Neural progenitor cell (in vitro differentiated cells): ENCODE data around the gene CALHM1. TPM values are rescaled to one million over a fixed set of nuclear protein-coding genes. Genes with fewer than 3 reads are reported as not detected.
A peak's percentile ranks its signal among the peaks of the same experiment; 100 is the strongest.
"Not testable (repeated sequence)": the region's sequence is repeated elsewhere in the genome, so short reads cannot be mapped to it uniquely, and the experiment has no call there.

Source experiments
- DNase-seq: peaks from one replicate; pipeline ENCODE4 v3.0.0-alpha.2; 2016; ENCODE audit warnings: low spot score
- H2AFZ ChIP-seq: fragments of 200-600 bp; sonication (generic); replicated peaks from 2 replicates; pipeline ENCODE4 v1.6.1; 2016; ENCODE audit warnings: antibody characterized with exemption
- H3F3A ChIP-seq: fragments of 200-600 bp; sonication (generic); 2 replicates; pipeline ENCODE4 v1.6.1; 2016; ENCODE audit warnings: antibody characterized with exemption, low read depth
- H3K27ac ChIP-seq: fragments of 200-600 bp; sonication (generic); 2 replicates; pipeline ENCODE4 v1.5.1; 2016; ENCODE audit warnings: mild to moderate bottlenecking
- H3K27me3 ChIP-seq: fragments of 200-600 bp; sonication (generic); 2 replicates; pipeline ENCODE4 v1.6.1; 2016; ENCODE audit warnings: mild to moderate bottlenecking, moderate library complexity
- H3K36me3 ChIP-seq: fragments of 200-600 bp; sonication (generic); 2 replicates; pipeline ENCODE4 v1.5.1; 2016
- H3K4me1 ChIP-seq: fragments of 200-600 bp; sonication (generic); 2 replicates; pipeline ENCODE4 v1.6.1; 2016; ENCODE audit warnings: mixed run types
- H3K4me2 ChIP-seq: fragments of 200-600 bp; sonication (generic); 2 replicates; pipeline ENCODE4 v1.6.1; 2016
- H3K4me3 ChIP-seq: fragments of 200-600 bp; sonication (generic); 2 replicates; pipeline ENCODE4 v1.5.1; 2016
- H3K79me2 ChIP-seq: fragments of 200-600 bp; sonication (generic); 2 replicates; pipeline ENCODE4 v1.6.1; 2016; ENCODE audit warnings: low read depth
- H3K9ac ChIP-seq: fragments of 200-600 bp; sonication (generic); 2 replicates; pipeline ENCODE4 v1.6.1; 2016
- H3K9me3 ChIP-seq: fragments of 200-600 bp; sonication (generic); 2 replicates; pipeline ENCODE4 v1.5.1; 2016; ENCODE audit warnings: low read depth
- H4K20me1 ChIP-seq: fragments of 200-600 bp; sonication (generic); 2 replicates; pipeline ENCODE4 v1.6.1; 2016; ENCODE audit warnings: low read depth
- H3K27ac Mint-ChIP-seq: 3 replicates; pipeline ENCODE4 v1.8.0; 2021; ENCODE audit warnings: mixed read lengths
- H3K27me3 Mint-ChIP-seq: 2 replicates; pipeline ENCODE4 v1.8.0; 2022; ENCODE audit warnings: low read depth, mild to moderate bottlenecking, inconsistent platforms, moderate library complexity, mixed read lengths; ENCODE audit not compliant: insufficient read depth
- H3K36me3 Mint-ChIP-seq: 3 replicates; pipeline ENCODE4 v1.8.0; 2021; ENCODE audit warnings: mixed read lengths
- H3K4me1 Mint-ChIP-seq: 3 replicates; pipeline ENCODE4 v1.8.0; 2021; ENCODE audit warnings: mixed read lengths
- H3K4me3 Mint-ChIP-seq: 3 replicates; pipeline ENCODE4 v1.8.0; 2021; ENCODE audit warnings: mild to moderate bottlenecking, moderate library complexity, mixed read lengths
- H3K9me3 Mint-ChIP-seq: 3 replicates; pipeline ENCODE4 v1.8.0; 2020; ENCODE audit warnings: mixed read lengths
- EZH2 ChIP-seq: fragments of 200-600 bp; sonication (generic); IDR thresholded peaks from 2 replicates; pipeline ENCODE4 v1.6.1; 2017; ENCODE audit warnings: antibody characterized with exemption, mild to moderate bottlenecking, moderate library complexity
- EZH2phosphoT487 ChIP-seq: fragments of 200-600 bp; sonication (generic); IDR thresholded peaks from 2 replicates; pipeline ENCODE4 v1.6.1; 2017; ENCODE audit warnings: antibody characterized with exemption
- total RNA-seq: library from RNA; depleted of rRNA; stranded (reverse); fragments of >200 nt; gene quantifications from 2 replicates; pipeline ENCODE4 v1.2.3, GENCODE V29; 2015; ENCODE audit warnings: low replicate concordance
- TF ChIP-seq, protein P1 (sequence below): fragments of 200-600 bp; sonication (generic); IDR thresholded peaks from 2 replicates; pipeline ENCODE4 v1.5.1; 2017; ENCODE audit warnings: antibody characterized with exemption, mild to moderate bottlenecking

Gene CALHM1
- total RNA-seq, 1 donor from 2014 or later, result not detected

DNA sequence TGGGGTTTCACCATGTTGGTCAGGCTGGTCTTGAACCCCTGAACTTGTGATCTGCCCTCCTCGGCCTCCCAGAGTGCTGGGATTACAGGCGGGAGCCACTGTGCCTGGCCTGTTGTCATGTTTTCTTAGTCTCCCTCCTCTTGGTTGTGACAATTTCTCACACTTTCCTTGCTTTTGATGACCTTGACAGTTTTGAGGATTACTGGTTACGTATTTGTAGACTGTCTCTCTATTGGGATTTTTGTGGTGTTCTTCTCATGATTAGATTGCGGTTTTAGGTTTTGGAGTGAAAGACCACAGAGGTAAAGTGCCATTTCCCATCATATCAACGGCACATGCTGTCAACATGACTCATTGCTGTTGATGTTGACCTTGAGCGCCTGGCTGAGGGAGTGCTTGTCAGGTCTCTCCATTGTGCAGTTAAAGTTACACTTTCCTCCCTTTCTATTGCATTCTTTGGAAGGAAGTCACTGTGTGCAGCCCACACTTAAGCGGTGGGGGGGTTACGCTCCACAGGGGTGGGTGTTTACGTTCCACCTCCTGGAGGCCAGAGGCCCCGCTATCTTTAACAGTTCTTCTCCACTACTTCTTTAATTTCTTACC is 45.6 kb upstream of the CALHM1 start:
- DNase-seq, result no peak
- no peaks in the 10 kb centered on the region for H3K79me2 ChIP-seq
- H3K27ac Mint-ChIP-seq, result no peak overlapping the region
- no peaks in the 10 kb centered on the region for H3K27me3 ChIP-seq
- no peaks in the 10 kb centered on the region for H4K20me1 ChIP-seq
- H3K4me2 ChIP-seq, result no peak overlapping the region
- no peak overlapping the region for H3K4me3 ChIP-seq
- H3K4me1 Mint-ChIP-seq, result peaks cover 39% of the 10 kb centered on the region
- H3F3A ChIP-seq, result no peaks in the 10 kb centered on the region
- no peak overlapping the region for H3K27ac ChIP-seq
- no peak overlapping the region for H2AFZ ChIP-seq
- peaks cover 2% of the 10 kb centered on the region for H3K9me3 Mint-ChIP-seq
- H3K9ac ChIP-seq, result no peak overlapping the region
- peaks cover 14% of the 10 kb centered on the region for H3K27me3 Mint-ChIP-seq
- H3K9me3 ChIP-seq, result no peaks in the 10 kb centered on the region
- no peaks in the 10 kb centered on the region for H3K36me3 Mint-ChIP-seq
- TF ChIP-seq EZH2, result no peak
- no peak for TF ChIP-seq EZH2phosphoT487
- TF ChIP-seq, protein P1, sequence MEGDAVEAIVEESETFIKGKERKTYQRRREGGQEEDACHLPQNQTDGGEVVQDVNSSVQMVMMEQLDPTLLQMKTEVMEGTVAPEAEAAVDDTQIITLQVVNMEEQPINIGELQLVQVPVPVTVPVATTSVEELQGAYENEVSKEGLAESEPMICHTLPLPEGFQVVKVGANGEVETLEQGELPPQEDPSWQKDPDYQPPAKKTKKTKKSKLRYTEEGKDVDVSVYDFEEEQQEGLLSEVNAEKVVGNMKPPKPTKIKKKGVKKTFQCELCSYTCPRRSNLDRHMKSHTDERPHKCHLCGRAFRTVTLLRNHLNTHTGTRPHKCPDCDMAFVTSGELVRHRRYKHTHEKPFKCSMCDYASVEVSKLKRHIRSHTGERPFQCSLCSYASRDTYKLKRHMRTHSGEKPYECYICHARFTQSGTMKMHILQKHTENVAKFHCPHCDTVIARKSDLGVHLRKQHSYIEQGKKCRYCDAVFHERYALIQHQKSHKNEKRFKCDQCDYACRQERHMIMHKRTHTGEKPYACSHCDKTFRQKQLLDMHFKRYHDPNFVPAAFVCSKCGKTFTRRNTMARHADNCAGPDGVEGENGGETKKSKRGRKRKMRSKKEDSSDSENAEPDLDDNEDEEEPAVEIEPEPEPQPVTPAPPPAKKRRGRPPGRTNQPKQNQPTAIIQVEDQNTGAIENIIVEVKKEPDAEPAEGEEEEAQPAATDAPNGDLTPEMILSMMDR, result no peak
- H3K36me3 ChIP-seq, result no peaks in the 10 kb centered on the region
- H3K4me3 Mint-ChIP-seq, result no peak overlapping the region
- H3K4me1 ChIP-seq, result peaks cover 11% of the 10 kb centered on the region

DNA sequence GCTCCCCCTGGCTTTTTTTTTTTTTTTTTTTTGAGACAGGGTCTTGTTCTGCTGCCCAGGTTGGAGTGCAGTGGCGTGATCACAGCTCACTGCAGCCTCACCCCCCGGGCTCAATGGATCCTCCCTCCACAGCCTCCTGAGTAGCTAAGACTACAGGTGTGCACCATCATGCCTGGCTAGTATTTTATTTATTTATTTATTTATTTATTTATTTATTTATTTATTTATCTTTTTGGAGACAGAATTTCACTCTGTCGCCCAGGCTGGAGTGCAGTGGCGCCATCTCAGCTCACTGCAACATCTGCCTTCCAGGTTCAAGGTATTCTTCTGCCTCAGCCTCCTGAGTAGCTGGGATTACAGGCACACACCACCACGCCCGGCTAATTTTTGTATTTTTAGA is 45.1 kb upstream of the CALHM1 start:
- H3K4me1 ChIP-seq, result peaks cover 11% of the 10 kb centered on the region
- Mint-ChIP-seq H3K27me3 (peaks cover 14% of the 10 kb centered on the region), H3K4me1 (peaks cover 39% of the 10 kb centered on the region)
- not testable (repeated sequence) for H3K9ac ChIP-seq, H3K36me3 Mint-ChIP-seq, H3K27me3 ChIP-seq, H3K79me2 ChIP-seq, H3F3A ChIP-seq, H3K4me3 Mint-ChIP-seq, H4K20me1 ChIP-seq, H3K27ac ChIP-seq, H3K27ac Mint-ChIP-seq, H3K9me3 ChIP-seq, DNase-seq, H3K4me2 ChIP-seq, H3K9me3 Mint-ChIP-seq, H3K36me3 ChIP-seq, H3K4me3 ChIP-seq, H2AFZ ChIP-seq

DNA sequence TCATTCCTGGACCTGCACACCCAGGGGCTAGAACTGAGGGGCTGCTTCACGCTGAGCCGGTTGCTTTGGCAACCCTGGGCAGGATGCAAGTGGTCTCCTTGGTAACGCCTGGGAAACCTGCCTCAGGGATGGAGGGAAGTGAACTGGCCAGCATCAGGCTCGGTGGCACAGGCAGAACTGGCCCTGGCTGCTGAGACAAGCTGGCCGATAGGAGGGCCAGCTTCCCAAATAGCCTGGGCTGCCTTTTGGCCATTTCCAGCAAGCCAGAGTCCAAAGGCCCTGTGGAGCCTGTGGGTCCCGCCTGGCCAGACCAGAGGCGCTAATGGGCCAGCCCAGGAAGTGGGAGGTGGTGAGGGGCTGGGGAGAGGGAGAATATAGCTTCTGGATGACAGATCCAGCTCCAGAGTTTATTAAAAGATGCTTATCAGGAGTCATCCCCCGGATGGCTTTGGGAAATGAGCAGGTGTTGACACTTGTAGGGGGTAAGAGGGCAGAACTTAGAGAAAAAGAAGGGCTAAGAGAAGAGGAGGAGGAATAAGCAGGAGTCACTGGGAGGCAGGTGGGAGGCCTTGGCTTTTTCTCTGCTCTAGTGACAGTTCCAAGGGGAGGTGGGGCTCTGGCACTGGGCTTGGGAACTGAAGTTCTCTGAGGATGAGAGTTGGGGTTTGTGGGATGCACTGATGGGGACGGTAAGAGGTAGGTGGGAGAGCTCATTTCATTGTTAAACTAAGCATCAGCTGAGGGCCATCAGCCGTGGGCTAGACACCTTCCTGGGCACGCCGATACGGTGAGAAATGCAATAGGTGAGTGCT is 44.4 kb upstream of the CALHM1 start:
- no peaks in the 10 kb centered on the region for H4K20me1 ChIP-seq
- DNase-seq, result peak; percentile 17
- H3K79me2 ChIP-seq, result no peaks in the 10 kb centered on the region
- peaks cover 39% of the 10 kb centered on the region for H3K4me1 Mint-ChIP-seq
- H3K9me3 Mint-ChIP-seq, result peaks cover 2% of the 10 kb centered on the region
- no peak overlapping the region for H2AFZ ChIP-seq
- H3K27ac Mint-ChIP-seq, result peak overlapping the region; percentile 93
- peaks cover under 1% of the 10 kb centered on the region for H3K27me3 ChIP-seq
- H3K4me3 Mint-ChIP-seq, result no peak overlapping the region
- H3K4me1 ChIP-seq, result peaks cover 11% of the 10 kb centered on the region
- H3K27ac ChIP-seq, result no peak overlapping the region
- H3K27me3 Mint-ChIP-seq, result peaks cover 17% of the 10 kb centered on the region
- no peaks in the 10 kb centered on the region for H3K36me3 Mint-ChIP-seq
- H3K4me2 ChIP-seq, result no peak overlapping the region
- H3K36me3 ChIP-seq, result no peaks in the 10 kb centered on the region
- no peaks in the 10 kb centered on the region for H3F3A ChIP-seq
- no peak overlapping the region for H3K4me3 ChIP-seq
- H3K9me3 ChIP-seq, result no peaks in the 10 kb centered on the region
- H3K9ac ChIP-seq, result no peak overlapping the region
- TF ChIP-seq, protein P1, result no peak
- no peak for TF ChIP-seq EZH2phosphoT487
- no peak for TF ChIP-seq EZH2

DNA sequence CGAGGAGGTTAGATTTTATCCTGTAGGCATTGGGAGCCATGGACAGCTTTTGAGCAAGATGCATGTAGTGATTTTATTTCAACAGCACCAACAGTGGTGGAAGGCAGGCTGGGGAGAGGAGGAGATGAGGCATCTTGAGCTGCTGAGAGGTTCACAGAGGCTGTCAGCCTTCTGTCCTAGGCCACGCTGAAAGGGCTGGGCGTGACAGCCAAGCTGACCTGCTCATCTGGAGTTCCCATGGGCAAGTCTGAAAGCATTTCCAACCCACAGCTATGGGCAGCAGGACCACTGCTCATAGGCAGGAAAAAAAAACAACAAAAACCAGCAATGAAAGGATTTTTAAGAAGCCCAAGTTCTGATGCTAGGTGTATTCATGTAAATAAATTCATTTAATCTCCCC is 42.5 kb upstream of the CALHM1 start:
- Histone ChIP-seq H3K4me2 (no peak overlapping the region), H3F3A (no peaks in the 10 kb centered on the region), H3K27ac (no peak overlapping the region), H4K20me1 (no peaks in the 10 kb centered on the region), H3K9me3 (no peaks in the 10 kb centered on the region), H3K4me1 (peaks cover 11% of the 10 kb centered on the region), H3K36me3 (no peaks in the 10 kb centered on the region), H3K27me3 (peaks cover 19% of the 10 kb centered on the region), H3K4me3 (no peak overlapping the region), H3K79me2 (no peaks in the 10 kb centered on the region), H3K9ac (no peak overlapping the region), H2AFZ (no peak overlapping the region)
- Mint-ChIP-seq H3K36me3 (no peaks in the 10 kb centered on the region), H3K27ac (peak overlapping the region; percentile 72), H3K4me3 (peak overlapping the region; percentile 6), H3K27me3 (peaks cover 23% of the 10 kb centered on the region), H3K4me1 (peaks cover 39% of the 10 kb centered on the region), H3K9me3 (peaks cover 2% of the 10 kb centered on the region)
- no peak for DNase-seq
- TF ChIP-seq, protein P1, result no peak
- TF ChIP-seq EZH2phosphoT487 (no peak), EZH2 (no peak)
